ENCODE measurements around the gene TRAP1. TPM values are rescaled to one million over a fixed set of nuclear protein-coding genes. Genes with fewer than 3 reads are reported as not detected.

TRAP1 gene
- total RNA-seq, 1 experiment from 2014 or later: 416 TPM

DNA sequence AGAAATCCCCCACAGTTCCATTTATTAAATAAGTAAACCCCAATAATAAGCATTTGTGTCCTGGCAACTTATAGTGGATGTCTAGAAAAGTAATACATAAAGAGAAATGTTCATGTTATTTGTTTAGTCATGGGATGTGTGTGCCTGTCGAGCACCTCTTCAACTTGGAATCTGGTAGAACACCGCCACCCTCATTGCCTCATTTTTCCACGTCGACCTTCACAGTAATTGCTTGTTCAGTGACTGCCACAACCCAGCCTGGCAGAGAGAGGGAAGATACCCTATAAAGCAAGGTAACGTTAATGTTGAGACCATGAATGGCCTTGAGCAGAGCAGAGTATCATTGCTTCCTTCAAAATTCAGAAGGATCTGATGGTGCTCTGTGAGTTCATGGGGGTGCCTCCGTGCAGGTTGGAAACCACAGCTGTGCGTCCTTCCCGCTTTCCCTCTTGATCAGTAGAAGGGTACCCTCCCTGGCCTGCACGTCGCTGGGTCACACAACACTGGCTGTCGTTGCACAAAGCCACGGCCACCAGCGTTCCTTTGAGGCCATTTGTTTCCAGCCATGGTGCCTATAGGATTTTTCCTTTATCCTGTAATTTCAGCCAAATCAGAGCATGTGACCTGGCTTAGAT, 66.6 kb downstream of the TRAP1 start:
- no peak for ATAC-seq
- CTCF ChIA-PET: no interaction called here
- H3K79me2 ChIP-seq (ENCODE audit: insufficient read depth, low read length): no peaks in the 10 kb centered on the region
- DNase-seq (ENCODE audit: low read depth, low spot score): no peak
- H3K4me2 ChIP-seq (ENCODE audit: low read length): no peak overlapping the region
- H3K9me2 ChIP-seq (ENCODE audit: insufficient read depth): no peaks in the 10 kb centered on the region
- H3K9ac ChIP-seq (ENCODE audit: low read length): no peak overlapping the region
- BruUV-seq (replicated peaks): no TSS peak
- no peak overlapping the region for H3K27ac ChIP-seq (ENCODE audit: low read depth, low read length)
- H3K4me3 ChIP-seq (replicated peaks in 1 of 2; ENCODE audit: low read depth in 1 of 2, low read length in 2 of 2): no peak overlapping the region
- intact Hi-C loops (cut with micrococcal nuclease): no loop called here
- H3K27me3 ChIP-seq (ENCODE audit: insufficient read depth, low read length): no peaks in the 10 kb centered on the region
- no peaks in the 10 kb centered on the region for H3K9me3 ChIP-seq (ENCODE audit: control insufficient read depth in 1 of 2, insufficient read depth in 1 of 2, low read depth in 1 of 2, low read length in 2 of 2)
- RAD21 ChIA-PET (ENCODE audit: low non-redundant PET in 1 of 2, low total read pairs in 2 of 2, uncharacterized antibody in 2 of 2, unreplicated experiment in 2 of 2): no interaction called here
- 0 out of 2 replicates have a peak, but pooled peaks cover 3% of the 10 kb centered on the region for H4K20me1 ChIP-seq (ENCODE audit: insufficient read depth)
- POLR2A ChIA-PET: no interaction called here
- TF ChIP-seq ZNF274 (IDR thresholded peaks at IDR 0.05; ENCODE audit: low read depth, low read length) (no peak), EZH2phosphoT487 (IDR thresholded peaks at IDR 0.05; ENCODE audit: borderline replicate concordance) (no peak), ZFX (IDR thresholded peaks at IDR 0.05) (no peak), JUND (IDR thresholded peaks at IDR 0.05) (no peak), CBX3 (IDR thresholded peaks at IDR 0.05; ENCODE audit: low read depth) (no peak), EGR1 (IDR thresholded peaks at IDR 0.05; ENCODE audit: low read depth) (no peak), ELF1 (IDR thresholded peaks at IDR 0.05; ENCODE audit: borderline replicate concordance, low read depth) (no peak), FOSL1 (IDR thresholded peaks at IDR 0.05; ENCODE audit: low read depth) (no peak), POLR2AphosphoS5 (IDR thresholded peaks at IDR 0.05; ENCODE audit: low read depth, low read length) (no peak), TCF7L2 (IDR thresholded peaks at IDR 0.05; ENCODE audit: borderline replicate concordance, extremely low read depth, insufficient read depth, insufficient read length) (no peak), EZH2 (IDR thresholded peaks at IDR 0.05) (no peak), POLR2A (IDR thresholded peaks at IDR 0.05; ENCODE audit: borderline replicate concordance, extremely low read depth, insufficient read depth, insufficient read length) (no peak), CEBPB (IDR thresholded peaks at IDR 0.05; ENCODE audit: low read depth) (no peak), RAD21 (IDR thresholded peaks at IDR 0.05; ENCODE audit: low read depth) (no peak)
- TF ChIP-seq, protein P1, sequence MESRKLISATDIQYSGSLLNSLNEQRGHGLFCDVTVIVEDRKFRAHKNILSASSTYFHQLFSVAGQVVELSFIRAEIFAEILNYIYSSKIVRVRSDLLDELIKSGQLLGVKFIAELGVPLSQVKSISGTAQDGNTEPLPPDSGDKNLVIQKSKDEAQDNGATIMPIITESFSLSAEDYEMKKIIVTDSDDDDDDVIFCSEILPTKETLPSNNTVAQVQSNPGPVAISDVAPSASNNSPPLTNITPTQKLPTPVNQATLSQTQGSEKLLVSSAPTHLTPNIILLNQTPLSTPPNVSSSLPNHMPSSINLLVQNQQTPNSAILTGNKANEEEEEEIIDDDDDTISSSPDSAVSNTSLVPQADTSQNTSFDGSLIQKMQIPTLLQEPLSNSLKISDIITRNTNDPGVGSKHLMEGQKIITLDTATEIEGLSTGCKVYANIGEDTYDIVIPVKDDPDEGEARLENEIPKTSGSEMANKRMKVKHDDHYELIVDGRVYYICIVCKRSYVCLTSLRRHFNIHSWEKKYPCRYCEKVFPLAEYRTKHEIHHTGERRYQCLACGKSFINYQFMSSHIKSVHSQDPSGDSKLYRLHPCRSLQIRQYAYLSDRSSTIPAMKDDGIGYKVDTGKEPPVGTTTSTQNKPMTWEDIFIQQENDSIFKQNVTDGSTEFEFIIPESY (IDR thresholded peaks at IDR 0.05; ENCODE audit: extremely low read depth, insufficient replicate concordance, low read length): no peak
- TF ChIP-seq, protein P2, sequence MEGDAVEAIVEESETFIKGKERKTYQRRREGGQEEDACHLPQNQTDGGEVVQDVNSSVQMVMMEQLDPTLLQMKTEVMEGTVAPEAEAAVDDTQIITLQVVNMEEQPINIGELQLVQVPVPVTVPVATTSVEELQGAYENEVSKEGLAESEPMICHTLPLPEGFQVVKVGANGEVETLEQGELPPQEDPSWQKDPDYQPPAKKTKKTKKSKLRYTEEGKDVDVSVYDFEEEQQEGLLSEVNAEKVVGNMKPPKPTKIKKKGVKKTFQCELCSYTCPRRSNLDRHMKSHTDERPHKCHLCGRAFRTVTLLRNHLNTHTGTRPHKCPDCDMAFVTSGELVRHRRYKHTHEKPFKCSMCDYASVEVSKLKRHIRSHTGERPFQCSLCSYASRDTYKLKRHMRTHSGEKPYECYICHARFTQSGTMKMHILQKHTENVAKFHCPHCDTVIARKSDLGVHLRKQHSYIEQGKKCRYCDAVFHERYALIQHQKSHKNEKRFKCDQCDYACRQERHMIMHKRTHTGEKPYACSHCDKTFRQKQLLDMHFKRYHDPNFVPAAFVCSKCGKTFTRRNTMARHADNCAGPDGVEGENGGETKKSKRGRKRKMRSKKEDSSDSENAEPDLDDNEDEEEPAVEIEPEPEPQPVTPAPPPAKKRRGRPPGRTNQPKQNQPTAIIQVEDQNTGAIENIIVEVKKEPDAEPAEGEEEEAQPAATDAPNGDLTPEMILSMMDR (IDR thresholded peaks at IDR 0.05 in 2 of 3, conservative IDR thresholded peaks at IDR 0.05 in 1 of 3; ENCODE audit: borderline replicate concordance in 1 of 3, insufficient read depth in 1 of 3, low read depth in 2 of 3, low read length in 2 of 3): no peak
- TF ChIP-seq, protein P3, sequence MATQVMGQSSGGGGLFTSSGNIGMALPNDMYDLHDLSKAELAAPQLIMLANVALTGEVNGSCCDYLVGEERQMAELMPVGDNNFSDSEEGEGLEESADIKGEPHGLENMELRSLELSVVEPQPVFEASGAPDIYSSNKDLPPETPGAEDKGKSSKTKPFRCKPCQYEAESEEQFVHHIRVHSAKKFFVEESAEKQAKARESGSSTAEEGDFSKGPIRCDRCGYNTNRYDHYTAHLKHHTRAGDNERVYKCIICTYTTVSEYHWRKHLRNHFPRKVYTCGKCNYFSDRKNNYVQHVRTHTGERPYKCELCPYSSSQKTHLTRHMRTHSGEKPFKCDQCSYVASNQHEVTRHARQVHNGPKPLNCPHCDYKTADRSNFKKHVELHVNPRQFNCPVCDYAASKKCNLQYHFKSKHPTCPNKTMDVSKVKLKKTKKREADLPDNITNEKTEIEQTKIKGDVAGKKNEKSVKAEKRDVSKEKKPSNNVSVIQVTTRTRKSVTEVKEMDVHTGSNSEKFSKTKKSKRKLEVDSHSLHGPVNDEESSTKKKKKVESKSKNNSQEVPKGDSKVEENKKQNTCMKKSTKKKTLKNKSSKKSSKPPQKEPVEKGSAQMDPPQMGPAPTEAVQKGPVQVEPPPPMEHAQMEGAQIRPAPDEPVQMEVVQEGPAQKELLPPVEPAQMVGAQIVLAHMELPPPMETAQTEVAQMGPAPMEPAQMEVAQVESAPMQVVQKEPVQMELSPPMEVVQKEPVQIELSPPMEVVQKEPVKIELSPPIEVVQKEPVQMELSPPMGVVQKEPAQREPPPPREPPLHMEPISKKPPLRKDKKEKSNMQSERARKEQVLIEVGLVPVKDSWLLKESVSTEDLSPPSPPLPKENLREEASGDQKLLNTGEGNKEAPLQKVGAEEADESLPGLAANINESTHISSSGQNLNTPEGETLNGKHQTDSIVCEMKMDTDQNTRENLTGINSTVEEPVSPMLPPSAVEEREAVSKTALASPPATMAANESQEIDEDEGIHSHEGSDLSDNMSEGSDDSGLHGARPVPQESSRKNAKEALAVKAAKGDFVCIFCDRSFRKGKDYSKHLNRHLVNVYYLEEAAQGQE (IDR thresholded peaks at IDR 0.05; ENCODE audit: low read depth): no peak
- TF ChIP-seq, protein P4, sequence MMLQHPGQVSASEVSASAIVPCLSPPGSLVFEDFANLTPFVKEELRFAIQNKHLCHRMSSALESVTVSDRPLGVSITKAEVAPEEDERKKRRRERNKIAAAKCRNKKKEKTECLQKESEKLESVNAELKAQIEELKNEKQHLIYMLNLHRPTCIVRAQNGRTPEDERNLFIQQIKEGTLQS (IDR thresholded peaks at IDR 0.05): no peak
- H2AFZ ChIP-seq (ENCODE audit: low read depth, low read length, poor library complexity, severe bottlenecking): no peak overlapping the region
- H3K4me1 ChIP-seq (ENCODE audit: control insufficient read depth in 1 of 2, insufficient read depth in 2 of 2, low read length in 2 of 2): peaks cover 26% of the 10 kb centered on the region in 2 experiments
- peaks cover 5 to 6% of the 10 kb centered on the region in 2 experiments; a peak in 3 of 4 replicates for H3K36me3 ChIP-seq (ENCODE audit: control insufficient read depth in 1 of 2, insufficient read depth in 2 of 2, low read length in 2 of 2)
